ENCODE results near the gene ZFP69B.
"Not testable (repeated sequence)": the region's sequence is repeated elsewhere in the genome, so short reads cannot be mapped to it uniquely, and the experiment has no call there.

The ZFP69B gene

DNA sequence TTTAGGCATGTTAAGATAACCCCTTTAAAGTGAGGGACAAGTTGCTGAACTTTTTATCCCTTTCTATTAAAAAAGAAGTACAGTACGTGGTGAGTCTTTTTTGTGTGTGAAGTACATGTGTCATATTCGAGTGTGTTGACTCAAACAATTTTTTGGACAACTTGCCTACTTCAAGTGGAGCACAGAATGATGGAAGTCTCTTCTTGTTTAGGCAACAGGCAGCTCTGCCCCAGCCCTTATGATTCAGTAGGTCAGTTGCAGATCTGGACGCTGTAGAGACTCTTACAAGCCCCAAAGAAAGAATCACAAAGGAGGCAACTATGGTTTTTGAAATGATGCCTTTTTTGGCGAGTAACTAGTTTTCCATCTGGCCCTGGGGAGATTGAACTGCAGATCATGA lies 14.4 kb upstream of the ZFP69B start:
- no peak for DNase-seq

DNA sequence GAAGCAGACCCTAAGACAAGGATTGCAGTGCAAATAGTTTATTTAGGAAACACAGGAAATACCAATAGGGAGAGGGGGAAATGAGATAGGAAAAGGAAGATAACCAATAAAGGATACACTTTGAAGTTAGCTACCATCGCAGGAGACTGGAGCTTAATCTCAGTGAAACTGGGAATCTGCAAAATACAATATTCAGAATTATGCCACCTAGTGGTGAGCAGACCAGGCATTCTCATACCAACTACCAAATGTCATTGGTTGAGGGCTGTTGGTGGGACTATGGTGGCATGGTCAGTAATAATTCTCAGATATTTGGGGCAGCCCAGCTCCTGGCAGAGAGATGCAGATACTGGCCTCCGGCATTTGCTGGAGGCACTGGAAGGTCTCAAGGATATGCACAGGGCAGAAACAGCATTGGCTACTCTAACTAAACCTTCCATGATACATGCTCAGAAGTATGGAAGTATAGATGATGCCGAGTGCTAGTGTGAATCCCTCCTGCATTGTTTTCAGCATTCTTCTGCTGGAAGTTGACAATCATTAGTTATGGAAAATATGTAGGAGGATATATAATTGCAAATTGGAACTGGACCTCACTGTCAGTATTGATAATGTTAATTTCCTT lies 11.8 kb upstream of the ZFP69B start:
- DNase-seq: peak in 1 of 5 experiments; percentile 7

DNA sequence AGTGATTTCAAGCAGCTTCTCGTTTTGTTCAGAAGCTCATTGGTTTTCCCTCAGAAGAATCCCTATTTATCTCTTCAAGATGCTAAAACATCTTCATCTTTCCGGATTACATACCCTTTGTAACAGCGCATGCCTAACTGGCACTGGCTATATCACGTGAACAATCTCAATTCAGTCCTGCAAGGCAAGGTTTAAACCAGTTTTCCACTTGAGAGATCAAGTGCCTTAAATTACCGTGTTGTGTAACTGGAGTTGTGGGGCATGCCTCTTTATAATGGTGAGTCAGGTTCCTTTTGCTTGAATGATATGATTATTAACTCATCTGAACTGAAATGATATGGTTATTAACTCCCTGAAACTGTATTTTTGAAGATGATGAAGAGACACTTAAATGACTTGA lies 11.0 kb upstream of the ZFP69B start:
- no peak for DNase-seq

DNA sequence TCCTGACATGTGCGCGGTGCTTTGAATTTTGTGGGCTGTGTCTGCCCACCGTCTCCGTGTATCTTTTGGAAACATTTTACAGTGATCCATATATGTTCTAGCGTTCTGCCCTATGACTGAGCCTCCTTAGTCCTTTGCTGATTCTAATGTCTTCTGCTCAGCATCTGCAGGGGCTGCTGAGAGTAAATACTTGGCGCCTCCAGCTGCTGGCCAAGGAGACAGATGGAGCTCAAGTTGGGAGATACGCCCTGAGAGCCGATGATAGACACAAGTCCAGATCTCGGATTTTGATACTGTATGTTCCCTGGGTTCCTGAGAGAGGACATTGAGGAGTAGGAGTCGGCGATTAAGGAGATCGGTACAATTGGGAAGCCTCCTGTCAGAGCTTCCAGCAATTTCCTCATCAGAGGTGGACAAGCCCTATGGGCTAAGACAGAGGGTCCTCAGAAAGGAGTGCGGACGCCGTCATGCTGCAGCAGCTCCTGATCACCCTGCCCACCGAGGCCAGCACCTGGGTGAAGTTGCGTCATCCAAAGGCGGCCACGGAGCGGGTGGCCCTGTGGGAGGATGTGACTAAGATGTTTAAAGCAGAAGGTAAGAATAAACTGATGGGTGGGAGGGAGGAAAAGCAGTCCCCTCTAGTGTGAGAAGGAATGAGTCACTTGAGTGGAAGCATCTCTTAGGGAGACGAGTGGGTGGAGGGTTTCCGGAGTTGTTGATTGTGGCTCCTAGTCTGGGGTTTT lies 390 bp downstream of the ZFP69B start:
- DNase-seq: peak; percentile 18 to 81 (median 71)

DNA sequence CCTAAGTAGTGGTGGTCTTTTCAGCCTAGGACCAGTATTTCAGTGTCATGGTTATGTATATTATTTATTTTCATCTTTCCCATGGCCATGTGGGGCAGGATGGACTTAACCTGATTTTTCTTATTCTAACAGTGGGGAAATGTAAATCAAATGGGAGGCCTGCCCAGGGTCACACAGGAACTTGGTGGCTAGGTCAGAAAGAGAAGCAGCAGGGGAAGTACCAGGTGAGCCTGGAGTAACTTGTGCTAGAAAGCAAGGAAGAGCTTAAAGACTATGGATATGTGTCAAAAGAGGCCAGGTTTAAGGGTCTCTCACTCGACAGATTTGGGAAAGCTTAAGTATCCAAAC lies 936 bp downstream of the ZFP69B start:
- DNase-seq: no peak

DNA sequence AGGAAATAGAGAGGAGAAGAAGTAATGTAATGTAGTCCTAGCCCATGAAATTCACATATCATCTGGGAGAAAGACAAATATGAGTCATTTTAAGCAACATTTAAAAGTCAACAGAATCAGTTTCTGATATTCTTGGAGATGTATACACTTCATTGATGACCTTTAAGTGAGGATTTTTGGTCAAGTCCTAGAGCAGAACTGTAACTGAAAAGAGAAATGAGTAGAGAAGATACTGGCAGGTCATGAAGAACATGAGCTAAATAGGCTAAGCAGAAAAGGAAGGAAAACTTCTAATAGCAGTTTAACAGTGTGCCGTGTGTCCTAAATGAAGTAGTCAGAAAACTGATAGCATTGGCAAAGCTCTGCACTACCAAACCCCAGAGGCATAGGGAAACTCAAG lies 4.6 kb downstream of the ZFP69B start:
- DNase-seq: no peak

DNA sequence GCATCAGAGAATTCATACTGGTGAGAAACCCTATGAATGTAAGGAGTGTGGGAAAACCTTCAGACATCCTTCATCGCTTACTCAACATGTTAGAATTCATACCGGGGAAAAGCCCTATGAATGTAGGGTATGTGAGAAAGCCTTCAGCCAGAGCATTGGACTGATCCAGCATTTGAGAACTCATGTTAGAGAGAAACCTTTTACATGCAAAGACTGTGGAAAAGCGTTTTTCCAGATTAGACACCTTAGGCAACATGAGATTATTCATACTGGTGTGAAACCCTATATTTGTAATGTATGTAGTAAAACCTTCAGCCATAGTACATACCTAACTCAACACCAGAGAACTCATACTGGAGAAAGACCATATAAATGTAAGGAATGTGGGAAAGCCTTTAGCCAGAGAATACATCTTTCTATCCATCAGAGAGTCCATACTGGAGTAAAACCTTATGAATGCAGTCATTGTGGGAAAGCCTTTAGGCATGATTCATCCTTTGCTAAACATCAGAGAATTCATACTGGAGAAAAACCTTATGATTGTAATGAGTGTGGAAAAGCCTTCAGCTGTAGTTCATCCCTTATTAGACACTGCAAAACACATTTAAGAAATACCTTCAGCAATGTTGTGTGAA lies 12.8 kb downstream of the ZFP69B start:
- no peak for DNase-seq

DNA sequence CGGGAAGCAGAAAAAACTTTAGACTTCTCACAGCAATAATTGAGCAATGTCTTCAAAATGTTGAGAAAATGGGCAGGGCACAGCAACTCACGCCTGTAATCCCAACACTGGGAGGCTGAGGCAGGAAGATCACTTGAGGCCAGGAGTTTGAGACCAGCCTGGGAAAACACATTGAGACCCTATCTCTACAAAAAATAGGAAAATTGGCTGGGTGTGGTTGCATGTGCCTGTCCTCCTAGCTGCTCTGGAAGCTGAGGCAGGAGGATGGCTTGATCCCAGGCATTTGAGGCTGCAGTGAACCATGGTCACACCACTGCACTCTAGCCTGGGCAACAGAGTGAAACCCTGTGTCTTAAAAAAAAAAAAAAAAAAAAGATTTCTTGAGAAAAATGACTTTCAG lies 19.1 kb downstream of the ZFP69B start:
- DNase-seq: no peak

DNA sequence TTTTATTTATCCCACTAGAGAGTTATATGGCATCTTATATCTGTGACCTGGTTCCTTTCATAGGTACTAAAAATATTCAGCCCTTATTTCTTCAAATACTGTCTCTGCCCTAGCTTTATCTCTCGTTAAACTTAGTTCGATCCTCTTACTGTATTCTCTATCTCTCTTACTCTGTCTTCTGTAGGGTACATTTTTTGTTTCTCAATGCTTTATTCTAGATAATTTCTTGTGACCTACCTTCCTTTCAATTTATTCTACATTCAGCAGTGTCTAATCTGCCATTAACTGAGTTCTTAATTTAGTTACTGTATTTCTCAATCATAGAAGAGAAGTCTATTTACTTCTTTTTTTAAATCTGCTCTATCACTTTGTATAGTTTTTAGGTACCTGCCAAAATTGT lies 25.0 kb downstream of the ZFP69B start:
- no peak for DNase-seq

DNA sequence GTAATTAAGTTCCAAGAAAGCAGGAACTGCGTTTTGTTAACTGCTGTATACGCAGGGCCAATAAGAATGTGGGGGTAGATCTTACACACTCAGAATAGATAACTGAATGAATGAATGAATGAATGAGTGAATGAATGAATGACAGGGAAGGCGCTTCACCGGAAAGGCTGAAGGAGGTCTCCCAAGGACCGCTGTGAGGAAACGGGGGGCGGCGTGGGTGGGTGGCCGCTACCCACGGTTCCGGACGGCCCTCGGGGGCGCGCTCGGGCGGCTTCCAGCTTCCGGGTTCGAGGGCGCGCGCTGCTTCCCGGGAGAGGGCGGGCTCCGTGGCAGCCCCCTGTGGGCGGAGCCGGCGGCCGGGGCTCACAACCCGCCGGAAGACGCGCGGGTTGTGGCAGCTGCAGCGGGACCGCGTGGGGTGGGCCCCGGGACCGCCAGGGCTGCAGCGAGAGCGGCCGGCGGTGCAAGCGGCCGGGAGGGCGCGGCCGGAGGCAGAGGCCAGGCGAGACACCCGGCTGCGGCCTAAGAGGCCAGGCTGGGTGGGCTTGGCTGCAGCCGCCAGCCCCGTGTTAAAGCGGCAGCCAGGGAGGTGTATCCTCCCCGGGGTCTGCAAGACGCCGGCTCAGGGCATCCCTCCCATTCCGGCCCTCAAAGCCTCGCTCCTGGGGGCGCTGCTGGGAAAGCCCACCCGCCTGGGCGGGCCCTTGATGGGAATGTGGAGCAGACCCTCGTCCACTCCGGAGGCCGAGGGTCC lies 26.8 kb downstream of the ZFP69B start, which contains the start of gene ZFP69:
TSS of gene ZFP69 (plus strand) at position 367 of the 754 bp plus-strand sequence. CDS start 2,072 bp downstream, outside the sequence.
- peak; percentile 39 to 86 (median 57) for DNase-seq

DNA sequence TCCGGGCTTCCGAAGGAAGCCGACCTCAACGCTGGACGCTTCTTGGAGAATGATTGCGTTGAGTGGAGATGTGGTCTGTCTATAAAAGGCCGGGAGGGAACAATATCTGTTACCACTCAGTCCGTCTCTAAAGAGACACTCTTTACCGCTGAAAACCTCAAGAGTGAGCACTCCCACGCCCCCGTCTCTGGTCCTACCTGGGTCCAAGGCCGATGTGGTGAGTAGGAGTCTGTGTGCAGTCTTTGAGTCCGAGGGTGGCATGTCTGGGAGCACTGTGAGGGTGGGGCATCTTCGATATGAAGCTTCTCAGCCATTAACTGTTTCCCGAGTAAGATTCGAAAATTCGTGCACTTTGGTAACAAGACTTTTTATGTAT lies 27.4 kb downstream of the ZFP69B start:
- DNase-seq: peak in 1 of 5 experiments; percentile 26

DNA sequence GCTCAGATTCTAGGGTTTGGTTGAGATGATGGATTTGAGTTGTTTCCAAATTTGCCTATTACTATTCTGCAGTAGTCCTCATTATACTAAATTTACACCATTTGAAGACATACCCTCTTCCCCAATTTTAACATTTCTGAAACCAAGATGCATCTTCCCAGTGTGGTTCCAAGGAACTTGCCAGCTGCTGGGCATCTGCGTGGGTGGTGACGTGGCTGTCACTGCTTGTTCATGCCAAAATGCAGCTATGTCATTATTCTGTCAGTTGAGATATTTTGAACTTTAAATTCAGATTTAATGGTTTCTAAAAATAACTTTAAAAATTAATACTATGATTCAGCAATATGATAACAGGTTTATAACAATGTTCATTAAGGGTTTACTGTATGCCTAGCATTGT lies 28.0 kb downstream of the ZFP69B start:
- DNase-seq: no peak

DNA sequence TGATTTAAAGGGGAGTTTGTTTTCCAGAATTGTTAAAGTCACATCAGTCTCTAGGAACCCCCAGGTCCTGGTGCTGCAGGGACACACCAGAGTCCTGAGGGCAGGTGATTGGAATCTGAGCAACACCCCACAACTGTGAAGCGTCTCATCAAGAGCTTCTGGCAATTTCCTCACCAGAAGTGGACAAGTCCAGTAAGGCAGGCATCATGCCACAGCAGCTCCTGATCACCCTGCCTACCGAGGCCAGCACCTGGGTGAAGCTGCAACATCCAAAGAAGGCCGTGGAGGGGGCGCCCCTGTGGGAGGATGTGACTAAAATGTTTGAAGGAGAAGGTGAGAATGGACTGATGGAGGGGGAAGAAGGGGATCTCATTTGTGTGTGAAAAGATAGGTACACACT lies 28.9 kb downstream of the ZFP69B start:
- DNase-seq: no peak

DNA sequence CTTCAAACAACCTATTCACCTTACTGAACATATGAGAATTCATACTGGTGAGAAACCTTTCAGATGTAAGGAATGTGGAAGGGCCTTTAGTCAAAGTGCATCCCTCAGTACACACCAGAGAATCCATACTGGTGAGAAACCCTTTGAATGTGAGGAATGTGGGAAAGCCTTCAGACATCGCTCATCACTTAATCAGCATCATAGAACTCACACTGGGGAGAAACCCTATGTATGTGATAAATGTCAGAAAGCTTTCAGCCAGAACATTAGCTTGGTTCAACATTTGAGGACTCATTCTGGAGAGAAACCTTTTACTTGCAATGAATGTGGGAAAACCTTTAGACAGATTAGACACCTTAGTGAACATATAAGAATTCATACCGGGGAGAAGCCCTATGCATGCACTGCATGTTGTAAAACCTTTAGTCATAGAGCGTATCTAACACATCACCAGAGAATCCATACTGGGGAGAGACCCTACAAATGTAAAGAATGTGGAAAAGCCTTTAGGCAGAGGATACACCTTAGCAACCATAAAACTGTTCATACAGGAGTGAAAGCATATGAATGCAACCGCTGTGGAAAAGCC lies 45.1 kb downstream of the ZFP69B start:
- DNase-seq: no peak

DNA sequence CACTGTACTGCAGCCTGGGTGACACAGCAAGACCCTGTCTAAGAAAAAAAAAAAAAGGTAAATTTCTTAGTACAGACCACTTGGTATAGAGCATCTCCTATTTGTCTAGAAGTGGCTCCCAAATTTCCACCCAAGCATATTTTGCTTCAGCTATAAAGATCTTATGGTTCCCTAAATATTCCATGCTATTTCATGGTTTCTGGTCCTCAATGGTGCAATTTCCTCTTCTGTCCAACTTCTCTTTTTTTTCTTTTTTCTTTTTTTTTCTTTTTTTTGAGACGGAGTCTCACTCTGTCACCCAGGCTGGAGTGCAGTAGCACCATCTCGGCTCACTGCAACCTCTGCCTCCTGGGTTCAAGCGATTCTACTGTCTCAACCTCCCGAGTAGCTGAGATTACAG lies 52.4 kb downstream of the ZFP69B start:
- not testable (repeated sequence) for DNase-seq

DNA sequence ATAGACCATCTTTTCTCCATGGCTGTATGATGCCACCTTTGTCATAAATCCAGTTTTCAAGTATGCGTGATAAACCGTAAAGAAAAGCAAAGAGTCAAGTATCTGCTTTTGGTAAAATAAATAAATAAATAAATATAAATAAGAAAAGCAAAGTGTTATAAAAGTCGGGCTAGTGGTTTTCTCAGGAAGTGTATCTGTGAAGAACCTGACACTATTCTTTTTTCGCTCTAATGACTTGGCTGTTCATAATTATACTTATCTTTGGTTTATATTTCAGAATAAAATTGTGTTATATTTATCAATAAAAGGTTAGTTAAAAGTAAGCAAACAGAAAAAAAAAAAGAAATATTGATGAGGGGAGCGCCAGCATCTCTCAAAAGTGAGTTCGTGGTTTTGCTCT lies 57.7 kb downstream of the ZFP69B start:
- DNase-seq: peak in 1 of 5 experiments; percentile 3

DNA sequence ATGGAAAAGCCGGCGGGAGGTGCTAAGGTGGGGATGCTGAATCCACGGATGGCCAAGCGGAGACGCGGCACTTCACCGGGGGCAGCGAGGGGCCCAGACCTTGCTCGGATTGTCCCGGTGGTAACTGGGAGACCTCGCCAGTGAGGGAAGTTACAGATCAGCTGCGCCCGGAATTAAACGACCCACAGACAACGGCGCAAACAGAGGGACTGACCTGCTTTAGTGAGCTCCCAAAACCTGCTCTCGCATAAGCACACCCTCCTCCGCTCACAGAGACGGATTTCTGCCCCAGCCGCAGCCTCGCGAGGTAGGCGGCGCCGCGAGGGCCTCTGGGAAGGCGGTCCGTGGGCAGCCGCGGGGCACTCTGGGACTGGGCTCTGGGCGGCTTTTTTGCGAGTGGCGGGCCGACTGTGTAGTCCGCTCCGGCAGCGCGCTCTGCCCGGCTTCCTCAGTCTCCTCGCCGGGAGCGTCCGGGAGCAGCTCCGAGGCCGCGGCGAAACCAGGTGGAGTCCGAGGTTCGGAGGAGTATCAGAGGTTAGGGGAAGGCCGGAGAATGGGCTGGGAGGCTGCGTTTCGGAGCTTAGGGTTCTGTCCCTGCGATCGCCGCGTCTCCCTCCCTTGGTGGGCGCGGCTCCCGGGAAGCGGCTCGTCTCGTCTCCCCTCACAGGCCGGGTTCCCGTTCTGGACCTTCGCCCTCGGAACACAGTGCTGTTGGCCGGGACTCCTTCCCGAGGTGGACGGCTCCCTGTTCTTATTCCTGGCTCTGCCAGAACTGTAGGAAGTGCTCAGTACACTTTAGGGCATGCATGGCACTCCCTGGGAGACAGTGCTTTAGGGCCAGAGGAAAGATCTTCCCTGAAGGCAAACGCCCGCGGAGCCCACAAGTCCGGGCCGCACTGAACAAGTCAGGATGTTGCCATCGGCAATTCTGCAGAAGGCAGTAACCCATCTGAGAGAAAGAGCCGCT lies 58.4 kb downstream of the ZFP69B start, which contains the start of gene EXO5:
TSS of gene EXO5 (plus strand) at position 393 of the 967 bp plus-strand sequence. CDS start 5,778 bp downstream, outside the sequence.
- DNase-seq: peak; percentile 54 to 91 (median 71)
